NCI-H1930 (cell line): ENCODE results near the gene VIPR2.

Experiments used
- DNase-seq, 2 experiments: peaks; one replicate each; lab custom pipeline; 2025; lab: John Stamatoyannopoulos, UW

The VIPR2 gene

GRCh38 chr7:159042103-159042502, 102.6 kb downstream of the VIPR2 start:
- DNase-seq: no peak

DNA sequence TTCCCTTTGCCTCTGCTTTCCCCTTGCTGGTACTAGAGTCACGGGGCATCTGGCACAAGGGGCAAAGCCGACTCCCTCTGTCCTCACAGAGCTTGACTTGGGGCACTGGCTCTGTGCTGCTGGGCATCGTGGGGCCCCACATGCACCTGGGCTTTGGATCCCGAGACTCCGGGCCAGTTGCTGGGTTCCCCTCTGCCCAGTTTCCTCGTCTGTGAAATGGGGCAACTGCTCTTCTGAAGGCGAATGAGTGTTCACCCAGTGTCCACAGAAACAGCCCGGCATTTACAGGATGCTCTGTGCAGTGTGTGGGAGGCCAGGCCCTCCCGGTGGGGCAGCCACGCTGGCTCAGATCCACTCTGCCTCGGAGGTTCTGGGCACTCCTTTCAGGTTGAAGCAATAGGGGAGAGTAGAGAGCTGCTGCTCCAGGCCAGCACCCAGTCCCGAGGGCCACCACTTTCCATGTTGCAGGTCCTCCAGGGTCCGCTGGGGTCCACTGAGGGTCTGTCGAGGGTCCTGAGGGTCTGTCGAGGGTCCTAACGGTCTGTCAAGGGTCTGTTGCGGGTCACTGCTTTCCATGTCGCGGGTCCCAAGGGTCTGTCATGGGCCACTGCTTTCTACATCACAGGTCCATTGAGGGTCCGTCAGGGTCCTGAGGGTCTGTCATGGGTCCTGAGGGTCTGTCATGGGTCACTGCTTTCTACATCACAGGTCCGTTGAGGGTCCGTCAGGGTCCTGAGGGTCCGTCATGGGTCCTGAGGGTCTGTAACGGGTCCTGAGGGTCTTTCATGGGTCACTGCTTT, 103.6 kb downstream of the VIPR2 start:
- DNase-seq: no peak

DNA sequence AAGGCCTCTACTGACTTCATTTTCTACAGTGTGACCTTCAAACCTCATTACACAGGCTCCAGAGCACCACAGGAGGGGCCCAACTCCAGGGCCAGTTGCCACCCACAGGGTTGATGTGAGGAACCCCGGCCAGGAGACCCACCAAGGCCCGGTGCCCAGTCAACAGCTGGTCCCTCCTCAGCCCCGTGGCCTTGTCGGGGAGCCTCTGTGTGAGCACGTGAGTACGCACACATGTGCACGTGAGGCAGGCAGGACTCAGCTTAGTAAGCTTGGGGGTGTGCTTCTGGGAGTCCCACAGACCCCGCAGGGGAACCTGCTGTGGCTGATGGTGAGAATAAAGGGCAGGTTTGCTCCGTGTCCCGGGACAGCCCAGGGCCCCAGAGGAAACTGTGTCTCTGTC, 104.5 kb downstream of the VIPR2 start:
- DNase-seq: no peak

DNA sequence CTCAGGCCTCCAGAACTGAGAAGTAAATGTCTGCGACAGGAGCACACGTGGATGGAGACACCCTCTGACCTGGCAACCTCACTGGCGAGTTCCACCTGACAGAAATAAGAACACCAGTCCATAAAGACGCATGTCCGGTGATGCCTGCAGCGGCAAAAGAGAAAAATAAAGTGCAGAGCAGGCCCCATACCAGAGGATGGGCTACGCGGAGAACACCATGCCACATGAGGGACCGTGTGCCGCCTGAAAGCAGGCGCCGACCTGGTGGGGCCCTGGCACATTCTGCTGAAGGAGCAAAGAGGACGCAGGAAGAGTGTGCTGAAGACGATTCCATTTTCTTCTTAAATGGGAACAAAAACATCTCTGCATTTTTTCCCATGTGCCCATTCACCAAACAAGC, 105.0 kb downstream of the VIPR2 start:
- DNase-seq: no peak

GRCh38 chr7:159038066-159038465, 106.6 kb downstream of the VIPR2 start:
- DNase-seq: no peak

DNA sequence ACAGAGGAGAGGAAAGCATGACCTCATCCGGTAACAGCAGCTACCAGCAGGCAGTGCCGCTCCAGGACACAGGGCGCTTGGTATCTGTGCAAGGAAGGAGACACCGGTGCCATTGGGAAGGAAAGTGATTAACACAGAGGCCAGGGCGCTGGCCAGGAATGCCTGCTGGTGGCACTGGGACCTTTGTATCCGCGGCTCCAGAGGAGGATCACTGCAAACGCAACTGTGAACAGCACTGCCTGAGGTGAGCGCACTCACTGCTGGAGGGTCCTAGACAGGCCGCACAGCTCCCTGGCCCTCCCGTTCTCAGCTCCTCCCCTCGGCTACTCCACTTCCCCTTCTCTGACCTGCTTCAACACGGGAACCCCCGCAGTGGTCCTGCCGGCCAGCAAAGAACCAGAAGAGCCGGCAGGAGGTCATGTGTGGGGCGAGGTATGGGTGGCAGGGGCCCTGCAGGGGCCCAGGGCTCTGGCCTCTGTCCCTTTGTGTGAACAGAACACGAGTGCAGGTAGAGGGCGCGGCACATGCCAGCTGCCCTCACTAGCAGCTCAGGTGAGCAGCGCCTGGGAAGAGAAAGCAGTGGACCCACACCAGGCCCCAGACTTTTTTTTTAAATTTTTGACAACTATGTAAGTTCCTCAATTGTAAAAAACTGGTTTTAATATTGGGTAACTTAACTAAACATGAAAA, 107.6 kb downstream of the VIPR2 start:
- no peak for DNase-seq

DNA sequence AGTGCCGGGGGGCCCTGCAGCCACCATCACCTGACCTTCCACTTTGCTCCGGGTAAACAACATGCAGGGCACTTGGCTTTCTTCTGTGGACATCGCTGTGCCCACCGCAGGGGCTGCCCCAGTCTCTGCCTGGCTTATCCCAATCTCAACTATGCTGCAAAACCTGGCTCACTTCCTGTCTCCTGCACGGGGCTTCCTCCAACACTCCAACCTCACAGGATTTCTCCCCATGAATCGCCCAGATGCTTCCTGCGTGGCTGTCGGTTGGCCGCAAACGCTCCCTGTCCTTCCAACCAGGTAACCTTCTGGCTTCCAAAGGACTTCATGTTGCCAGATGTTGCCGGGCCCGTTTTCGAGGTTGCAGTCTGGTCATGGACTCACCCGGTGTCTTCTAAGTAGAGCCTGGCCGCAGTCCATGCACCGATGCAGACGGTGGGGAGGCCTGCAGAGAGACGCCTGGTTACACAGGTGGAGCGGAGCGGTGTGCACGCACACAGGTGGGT, 109.0 kb downstream of the VIPR2 start:
- no peak for DNase-seq

- no peak for DNase-seq
These were observed 109.7 kb downstream of the VIPR2 start for GRCh38 chr7:159034988-159035387.

DNA sequence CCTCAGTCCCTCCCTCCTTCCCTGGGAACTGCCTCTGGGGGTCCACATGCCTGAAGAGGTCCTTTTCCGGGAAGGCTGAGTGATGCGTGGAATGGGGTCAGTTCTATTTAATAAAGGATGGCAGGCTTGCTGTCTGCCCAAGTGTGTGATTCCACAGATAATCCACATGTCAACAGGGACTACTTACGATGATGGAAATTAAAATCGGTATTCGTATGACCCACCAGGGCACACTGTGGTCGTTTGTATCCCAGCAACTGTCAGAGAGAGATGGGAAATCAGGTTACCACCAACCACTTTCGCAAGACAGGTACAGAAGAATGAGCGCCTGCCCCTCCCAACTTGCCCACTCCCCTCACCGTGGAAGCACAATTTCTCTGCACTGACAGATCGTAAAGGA, 110.3 kb downstream of the VIPR2 start:
- DNase-seq: no peak

GRCh38 chr7:159033956-159034355, 110.7 kb downstream of the VIPR2 start:
- DNase-seq: no peak

GRCh38 chr7:159033473-159033825, 111.2 kb downstream of the VIPR2 start:
- no peak for DNase-seq

- DNase-seq: no peak
These were observed 111.8 kb downstream of the VIPR2 start for GRCh38 chr7:159032753-159033472.

DNA sequence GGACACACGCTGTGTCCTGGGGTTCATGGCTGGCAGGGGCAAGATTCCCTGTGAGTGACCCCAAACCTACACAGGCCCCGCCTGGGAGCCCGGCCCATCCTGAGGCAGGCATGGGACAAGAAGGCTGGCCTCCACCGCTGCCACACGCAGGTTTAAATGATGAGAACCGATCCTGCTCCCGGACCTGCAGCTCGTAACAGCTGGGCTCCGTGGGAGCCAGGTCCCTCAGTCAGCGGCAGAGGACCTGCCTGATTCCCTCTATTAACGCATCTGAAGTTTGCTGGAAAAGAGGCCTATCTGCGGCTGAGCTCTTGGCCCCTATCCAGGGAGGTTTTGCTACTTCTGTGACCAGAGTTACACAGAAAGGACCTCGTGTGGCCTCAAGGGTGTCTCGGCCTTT, 112.3 kb downstream of the VIPR2 start:
- DNase-seq: no peak

DNA sequence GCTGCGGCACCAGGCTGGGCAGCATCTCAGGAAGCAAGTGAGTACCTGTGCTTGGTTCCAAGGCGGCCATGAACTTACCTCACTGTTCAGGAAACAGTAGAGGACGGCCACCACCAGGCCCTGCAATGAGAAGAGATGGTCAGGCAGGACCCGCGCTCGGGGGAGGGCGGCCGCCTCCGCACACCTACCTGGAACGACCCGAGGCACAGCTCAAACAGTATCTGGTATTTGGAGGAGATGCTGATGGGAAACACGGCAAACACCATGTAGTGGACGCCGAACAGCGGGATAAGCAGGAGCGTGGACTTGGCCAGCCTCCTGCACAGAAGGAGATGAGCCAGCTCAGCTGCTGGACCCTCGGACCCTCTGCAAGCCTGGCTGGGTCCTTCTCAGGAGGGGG, 112.9 kb downstream of the VIPR2 start:
- no peak for DNase-seq

DNA sequence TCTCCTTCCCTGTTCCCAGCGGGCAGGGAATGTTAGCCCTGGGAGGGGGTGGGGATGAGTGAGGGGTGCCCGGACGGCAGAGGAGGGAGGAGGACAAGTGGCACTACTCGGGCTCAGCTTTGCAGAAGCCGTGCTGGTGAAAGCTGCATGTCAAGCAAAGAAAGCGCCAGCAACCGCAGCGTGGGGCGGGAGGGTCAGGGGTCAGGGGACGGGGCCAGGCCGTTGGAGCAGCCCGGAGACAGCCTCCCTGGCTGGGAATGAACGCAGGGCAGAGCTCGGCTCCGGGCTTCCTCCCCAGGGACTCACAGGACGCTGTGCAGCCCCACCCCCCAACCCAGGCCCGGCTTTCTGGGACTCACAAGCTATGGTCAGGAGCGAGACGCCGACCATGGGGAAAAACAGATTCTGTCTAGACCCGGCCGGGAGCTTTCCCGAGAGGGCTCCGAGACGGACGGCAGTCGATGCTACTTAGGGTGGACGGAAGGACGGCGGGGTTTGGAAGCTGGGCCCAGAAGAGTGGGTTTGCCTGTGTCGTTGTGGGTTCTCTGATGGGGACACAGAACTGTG, 113.4 kb downstream of the VIPR2 start:
- DNase-seq: no peak

DNA sequence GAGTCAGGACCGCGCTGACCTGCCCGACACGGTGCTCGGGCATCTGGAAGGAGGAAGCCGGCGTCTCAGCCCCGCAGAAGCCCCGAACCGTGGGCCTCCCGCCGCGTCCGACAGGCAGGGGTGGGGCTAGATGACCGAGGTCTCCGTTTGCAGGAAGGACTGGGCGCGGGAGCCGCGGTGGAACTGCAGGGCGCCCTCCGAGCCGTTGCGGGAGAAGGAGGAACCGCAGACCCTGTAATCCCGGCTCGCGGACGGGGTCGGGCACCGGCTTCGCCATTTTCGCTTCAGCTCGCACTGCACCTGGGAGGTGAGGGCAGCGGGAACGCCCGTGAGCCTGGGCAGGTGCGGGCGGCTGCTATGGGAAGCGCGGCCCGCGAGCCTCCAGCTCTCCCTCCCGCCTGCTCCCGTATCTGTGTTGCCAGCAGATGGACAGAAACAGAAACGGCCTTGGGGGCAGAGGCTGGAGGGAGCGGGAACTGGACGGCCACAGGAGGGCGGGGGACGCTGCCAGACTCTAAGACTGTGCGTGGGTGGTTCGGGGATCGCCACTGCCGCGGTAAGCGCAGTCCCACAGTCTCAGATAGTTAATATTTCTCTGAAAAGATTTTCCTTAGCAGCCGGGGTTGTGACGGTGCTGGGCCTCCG, 114.1 kb downstream of the VIPR2 start:
- DNase-seq: peak; percentile 59 to 65

DNA sequence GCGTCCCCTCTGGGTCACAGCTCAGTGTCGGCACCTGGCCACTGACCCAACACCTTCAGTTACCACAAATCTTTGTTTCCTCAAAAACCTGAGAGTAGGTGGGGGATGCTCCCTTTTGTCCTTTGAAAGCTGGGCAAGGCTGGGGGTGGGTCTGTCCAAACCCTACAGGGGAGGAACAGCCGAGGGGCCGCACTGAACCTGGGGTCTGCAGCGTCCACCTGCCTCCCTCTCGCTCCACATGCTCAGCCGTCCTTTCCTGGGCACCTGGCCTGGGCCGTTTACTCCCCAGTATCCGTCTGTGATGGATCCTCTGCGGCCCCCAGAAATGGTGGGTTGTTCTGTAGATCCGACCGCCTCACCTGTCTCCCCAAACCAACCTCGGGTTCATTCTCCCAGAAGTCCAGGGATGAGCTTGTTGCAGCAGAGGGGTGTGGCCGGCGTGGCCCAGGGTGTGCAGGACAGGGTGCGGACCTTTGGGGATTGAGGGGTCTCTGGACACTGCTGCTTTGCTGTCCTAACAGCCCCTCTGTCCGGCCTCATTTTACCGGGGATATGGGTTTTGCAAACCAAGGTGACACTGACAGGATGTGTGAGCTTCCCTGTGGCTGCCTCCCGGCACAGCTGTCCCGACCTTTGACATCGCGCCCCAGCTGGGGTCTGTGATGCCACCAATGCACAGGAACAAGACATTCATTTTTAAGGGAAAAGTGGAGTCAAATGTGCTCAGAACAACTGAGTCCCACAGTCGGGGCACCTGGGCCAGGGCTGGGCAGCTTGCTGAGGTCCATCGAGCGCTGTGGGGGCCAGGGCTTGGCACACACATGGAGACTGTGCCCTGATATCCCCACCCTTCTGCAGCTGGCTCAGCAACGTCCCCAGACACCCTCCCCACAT, 115.9 kb downstream of the VIPR2 start:
- DNase-seq: no peak

- DNase-seq: no peak
These were observed 116.7 kb downstream of the VIPR2 start for GRCh38 chr7:159027789-159028507.

- no peak for DNase-seq
These were observed 117.4 kb downstream of the VIPR2 start for GRCh38 chr7:159027056-159027788.
